CD14-positive monocyte (primary cell): ENCODE measurements around the gene LNP1. TPM values are rescaled to one million over a fixed set of nuclear protein-coding genes. Genes with fewer than 3 reads are reported as not detected.

Source experiments
- DNase-seq, 3 donors: peaks; one replicate each; pipeline ENCODE4 v3.0.0-alpha.2; 2011 to 2022
- H2AFZ ChIP-seq: 2 replicates; pipeline ENCODE4 v1.6.0; 2012; ENCODE audit warnings: mild to moderate bottlenecking, low read depth, low read length, inconsistent platforms; ENCODE audit not compliant: insufficient read depth, poor library complexity, severe bottlenecking
- H3K27ac ChIP-seq, 2 donors: 1 replicate in 1 of 2; 2 replicates in 1 of 2; pipeline ENCODE4 v1.5.1; 2012 to 2013; ENCODE audit warnings: low read length in 2 of 2, control low read depth in 1 of 2, inconsistent platforms in 1 of 2, low read depth in 1 of 2, mild to moderate bottlenecking in 1 of 2
- H3K27me3 ChIP-seq, 2 donors: one replicate each; pipeline versions ENCODE4 v1.6.0 to v1.6.1; 2011 to 2013; ENCODE audit warnings: low read length in 2 of 2; ENCODE audit not compliant: control insufficient read depth in 2 of 2, insufficient read depth in 2 of 2
- H3K36me3 ChIP-seq, 2 donors: replicated peaks in 1 of 2; 1 replicate in 1 of 2; 2 replicates in 1 of 2; pipeline versions ENCODE4 v1.5.1 to v1.6.1; 2012 to 2013; ENCODE audit warnings: low read length in 2 of 2, control low read depth in 1 of 2, inconsistent platforms in 1 of 2, mild to moderate bottlenecking in 1 of 2; ENCODE audit not compliant: insufficient read depth in 2 of 2, control insufficient read depth in 1 of 2
- H3K4me1 ChIP-seq, 2 donors: 1 replicate in 1 of 2; 2 replicates in 1 of 2; pipeline versions ENCODE4 v1.5.1 to v1.6.1; 2012 to 2013; ENCODE audit warnings: low read length in 2 of 2, control low read depth in 1 of 2, inconsistent platforms in 1 of 2, mild to moderate bottlenecking in 1 of 2, moderate library complexity in 1 of 2; ENCODE audit not compliant: insufficient read depth in 2 of 2, control insufficient read depth in 1 of 2
- H3K4me2 ChIP-seq: replicated peaks from 2 replicates; pipeline ENCODE3; 2012; ENCODE audit warnings: low read length, moderate library complexity, mild to moderate bottlenecking; ENCODE audit not compliant: poor library complexity, severe bottlenecking; ENCODE audit errors: extremely low read depth
- H3K4me3 ChIP-seq, 3 experiments: fragments of 200-600 bp in 1 of 3; sonication (generic) in 1 of 3; replicated peaks in 1 of 3; 1 replicate in 2 of 3; 2 replicates in 1 of 3; pipeline ENCODE4 v1.5.1; 2011 to 2013; ENCODE audit warnings: low read length in 3 of 3, mild to moderate bottlenecking in 3 of 3, control low read depth in 2 of 3, low read depth in 2 of 3, inconsistent platforms in 1 of 3, moderate library complexity in 1 of 3
- H3K79me2 ChIP-seq: 2 replicates; pipeline ENCODE4 v1.6.0; 2012; ENCODE audit warnings: mild to moderate bottlenecking, control low read depth, inconsistent platforms, low read length, moderate library complexity; ENCODE audit not compliant: insufficient read depth
- H3K9ac ChIP-seq: 2 replicates; pipeline ENCODE4 v1.6.0; 2017; ENCODE audit warnings: low read length, mild to moderate bottlenecking; ENCODE audit not compliant: insufficient read depth, poor library complexity, severe bottlenecking
- H3K9me3 ChIP-seq, 2 donors: replicated peaks in 1 of 2; 1 replicate in 1 of 2; 2 replicates in 1 of 2; pipeline versions ENCODE4 v1.5.1 to v1.6.1; 2012 to 2013; ENCODE audit warnings: low read length in 2 of 2, control low read depth in 1 of 2; ENCODE audit not compliant: control insufficient read depth in 1 of 2, insufficient read depth in 1 of 2
- H4K20me1 ChIP-seq: 2 replicates; pipeline ENCODE4 v1.6.0; 2012; ENCODE audit warnings: mild to moderate bottlenecking, low read length, control low read depth, moderate library complexity; ENCODE audit not compliant: insufficient read depth
- H3K27ac Mint-ChIP-seq, 7 donors: one replicate each; pipeline ENCODE4 v1.8.0; 2020; ENCODE audit warnings: mild to moderate bottlenecking in 7 of 7, mixed read lengths in 7 of 7, moderate library complexity in 6 of 7, inconsistent platforms in 2 of 7
- H3K27me3 Mint-ChIP-seq, 3 donors: one replicate each; pipeline ENCODE4 v1.8.0; 2021 to 2022; ENCODE audit warnings: low read depth in 3 of 3, mild to moderate bottlenecking in 3 of 3, mixed read lengths in 3 of 3, moderate library complexity in 3 of 3, inconsistent platforms in 1 of 3
- H3K36me3 Mint-ChIP-seq, 2 donors: one replicate each; pipeline ENCODE4 v1.8.0; 2020; ENCODE audit warnings: mixed read lengths in 2 of 2, inconsistent platforms in 1 of 2, mild to moderate bottlenecking in 1 of 2
- H3K4me1 Mint-ChIP-seq: one replicate; pipeline ENCODE4 v1.8.0; 2020; ENCODE audit warnings: mild to moderate bottlenecking, mixed read lengths
- H3K4me3 Mint-ChIP-seq, 2 donors: one replicate each; pipeline ENCODE4 v1.8.0; 2020; ENCODE audit warnings: mild to moderate bottlenecking in 2 of 2, mixed read lengths in 2 of 2, moderate library complexity in 1 of 2
- H3K9me3 Mint-ChIP-seq, 7 donors: one replicate each; pipeline ENCODE4 v1.8.0; 2020 to 2022; ENCODE audit warnings: mixed read lengths in 7 of 7, mild to moderate bottlenecking in 6 of 7, moderate library complexity in 6 of 7, inconsistent platforms in 2 of 7
- CTCF ChIP-seq: fragments of 200-600 bp; IDR thresholded peaks from one replicate; pipeline ENCODE4 v1.8.0; 2022; ENCODE audit warnings: antibody characterized with exemption, mild to moderate bottlenecking
- WGBS: methylation state at CpG from one replicate; pipeline ENCODE4 v1.1.5; 2013; ENCODE audit warnings: missing lambda C conversion rate; ENCODE audit not compliant: insufficient coverage; 5-methylcytosine and 5-hydroxymethylcytosine counted together
- intact Hi-C, 2 donors: fragments of 100-400 bp; cut with micrococcal nuclease; formaldehyde crosslinking; loops; one replicate each; pipeline versions ENCODE4 v1.15.0 to v1.15.1; 2023
- polyA plus RNA-seq, 3 donors: library from polyadenylated mRNA; depleted of rRNA in 1 of 3; unstranded in 2 of 3; stranded (reverse) in 1 of 3; fragments of 300-500 nt in 2 of 3; fragments of >200 nt in 1 of 3; fragmentation: Illumina TruSeq in 2 of 3; gene quantifications; 1 replicate in 2 of 3; 2 replicates in 1 of 3; pipeline ENCODE4 v1.2.3, GENCODE V29; 2012 to 2021

Gene LNP1
- polyA plus RNA-seq, 3 donors, result 0.07 to 0.26 (median 0.08) TPM

GRCh38 chr3:100456745-100457144 lies 55.4 kb downstream of the LNP1 start:
- WGBS, result no CpG with 5 or more reads among the region's 1 CpG
- Histone ChIP-seq H4K20me1 (no peaks in the 10 kb centered on the region), H3K4me3 (no peak overlapping the region), H3K9ac (no peak overlapping the region), H3K4me1 (no peaks in the 10 kb centered on the region), H3K27ac (no peak overlapping the region), H3K27me3 (no peaks in the 10 kb centered on the region), H3K9me3 (no peaks in the 10 kb centered on the region), H3K4me2 (no peak overlapping the region), H2AFZ (peak overlapping the region; percentile 13), H3K36me3 (no peaks in the 10 kb centered on the region), H3K79me2 (no peaks in the 10 kb centered on the region)
- Mint-ChIP-seq H3K9me3 (peaks cover 0 to 4% (median 0%) of the 10 kb centered on the region in 7 donors), H3K27me3 (no peaks in the 10 kb centered on the region), H3K4me3 (no peak overlapping the region), H3K27ac (no peak overlapping the region), H3K4me1 (peaks cover 4% of the 10 kb centered on the region), H3K36me3 (no peaks in the 10 kb centered on the region)
- intact Hi-C loops, result no loop called here
- TF ChIP-seq CTCF, result no peak
- DNase-seq, result no peak

GRCh38 chr3:100457811-100458210 lies 56.5 kb downstream of the LNP1 start:
- Histone ChIP-seq H3K9me3 (no peaks in the 10 kb centered on the region), H3K27ac (no peak overlapping the region), H3K4me3 (no peak overlapping the region), H3K79me2 (no peaks in the 10 kb centered on the region), H3K4me2 (no peak overlapping the region), H3K36me3 (no peaks in the 10 kb centered on the region), H3K4me1 (no peaks in the 10 kb centered on the region), H3K9ac (no peak overlapping the region), H3K27me3 (no peaks in the 10 kb centered on the region), H4K20me1 (no peaks in the 10 kb centered on the region), H2AFZ (no peak overlapping the region)
- Mint-ChIP-seq H3K4me1 (peaks cover 4% of the 10 kb centered on the region), H3K27ac (no peak overlapping the region), H3K36me3 (no peaks in the 10 kb centered on the region), H3K9me3 (peaks cover 0 to 4% (median 0%) of the 10 kb centered on the region in 7 donors), H3K4me3 (no peak overlapping the region), H3K27me3 (no peaks in the 10 kb centered on the region)
- no peak for DNase-seq
- no peak for TF ChIP-seq CTCF
- WGBS, result no CpG with 5 or more reads among the region's 1 CpG
- intact Hi-C loops, result no loop called here
